ENCODE measurements around the gene RPS13.

GRCh38 chr11:17098038-17098437, 20.6 kb upstream of the RPS13 start:
- TF ChIP-seq CTCF (IDR thresholded peaks at IDR 0.05; ENCODE audit: low read depth, low read length) (no peak), POLR2A (IDR thresholded peaks at IDR 0.05; ENCODE audit: extremely low read depth, insufficient read length) (no peak), MYC (IDR thresholded peaks at IDR 0.05; ENCODE audit: low read depth, low read length) (no peak), MAX (IDR thresholded peaks at IDR 0.05; ENCODE audit: low read depth, low read length) (no peak)

Measured in NB4 (cell line).